SK-N-SH (cell line): ENCODE measurements around the gene CNDP2.

ENCODE experiments used
- CTCF ChIP-seq: fragments of 200-600 bp; sonication (generic); IDR thresholded peaks from 2 replicates; pipeline ENCODE4 v1.6.1; 2017; ENCODE audit warnings: antibody characterized with exemption, mild to moderate bottlenecking, moderate library complexity
- EP300 ChIP-seq, 2 experiments: IDR thresholded peaks; 2 replicates each; pipeline versions ENCODE4 v1.4.0 to v1.6.1; 2012; ENCODE audit warnings: borderline replicate concordance in 1 of 2, low read depth in 1 of 2, low read length in 1 of 2
- GABPA ChIP-seq: IDR thresholded peaks from 2 replicates; pipeline ENCODE4 v1.4.0; 2012; ENCODE audit warnings: low read depth, mild to moderate bottlenecking
- GATA2 ChIP-seq: sonication (generic); formaldehyde crosslinking; IDR thresholded peaks from 2 replicates; pipeline ENCODE4 v1.5.0; 2020; ENCODE audit warnings: mild to moderate bottlenecking, missing genetic modification reagents
- MAX ChIP-seq: IDR thresholded peaks from 2 replicates; pipeline ENCODE4 v1.4.0; 2012; ENCODE audit warnings: low read depth
- POLR2AphosphoS5 ChIP-seq: IDR thresholded peaks from 2 replicates; pipeline ENCODE4 v1.6.1; 2012; ENCODE audit warnings: low read depth, low read length
- RFX5 ChIP-seq: IDR thresholded peaks from 2 replicates; pipeline ENCODE4 v1.6.1; 2012; ENCODE audit warnings: mild to moderate bottlenecking, improper control_type of control experiment, low read length
- TAF1 ChIP-seq: IDR thresholded peaks from 2 replicates; pipeline ENCODE4 v1.6.1; 2012; ENCODE audit warnings: low read depth, mild to moderate bottlenecking, low read length, moderate library complexity, borderline replicate concordance
- USF1 ChIP-seq: IDR thresholded peaks from 2 replicates; pipeline ENCODE4 v1.4.0; 2012; ENCODE audit warnings: low read depth, borderline replicate concordance
- USF2 ChIP-seq: fragments of 150-350 bp; IDR thresholded peaks from 2 replicates; pipeline ENCODE4 v1.6.1; 2017; ENCODE audit warnings: antibody characterized with exemption, low read length, low read depth, borderline replicate concordance
- YY1 ChIP-seq: IDR thresholded peaks from 2 replicates; pipeline ENCODE4 v1.4.0; 2012; ENCODE audit warnings: low read depth, mild to moderate bottlenecking

- TF ChIP-seq USF1 (no peak), GATA2 (no peak), TAF1 (no peak), EP300 (IDR thresholded peaks at IDR 0.05; ENCODE audit: borderline replicate concordance in 1 of 2, low read depth in 1 of 2, low read length in 1 of 2) (no peak), POLR2AphosphoS5 (no peak), CTCF (no peak), RFX5 (no peak), MAX (no peak), YY1 (no peak), USF2 (no peak), GABPA (no peak)
Observed at GRCh38 chr18:74494514-74494913, 1.6 kb upstream of the CNDP2 start.
